ENCODE data around the gene DOCK11. TPM values are rescaled to one million over a fixed set of nuclear protein-coding genes. Genes with fewer than 3 reads are reported as not detected.

DOCK11 gene
- total and polyA plus RNA-seq, 9 of the 15 experiments (the other 6 are each of a cell fraction or from before 2014, with no cell fraction given) = 41.8 to 77.8 (median 50.9) TPM

DNA sequence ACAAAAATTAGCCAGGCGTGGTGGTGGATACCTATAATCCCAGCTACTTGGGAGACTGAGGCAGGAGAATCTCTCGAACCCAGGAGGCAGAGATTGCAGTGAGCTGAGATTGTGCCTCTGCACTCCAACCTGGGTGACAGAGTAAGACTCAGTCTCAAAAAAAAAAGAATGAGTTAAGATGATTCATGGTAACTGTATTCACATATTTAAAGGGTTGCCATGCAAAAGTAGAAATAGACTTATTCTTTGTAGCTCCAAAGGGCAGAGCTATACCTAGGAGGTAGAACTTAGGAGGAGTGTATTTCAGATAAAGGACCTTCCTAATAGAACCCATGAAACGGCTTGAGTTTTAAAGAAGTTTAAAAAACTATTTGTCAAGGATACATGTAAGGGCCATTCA lies 127.4 kb downstream of the DOCK11 start:
- Histone ChIP-seq H4K20me1 (replicated peaks; ENCODE audit: control insufficient read depth, insufficient read depth, low read length) (no peaks in the 10 kb centered on the region), H3K9me1 (ENCODE audit: control insufficient read depth, insufficient read depth, low read length) (no peaks in the 10 kb centered on the region), H3K27ac (ENCODE audit: extremely low read depth, low read depth, low read length) (no peak overlapping the region), H3K4me1 (replicated peaks in 1 of 2; ENCODE audit: control insufficient read depth in 2 of 2, insufficient read depth in 2 of 2, low read length in 2 of 2) (no peaks in the 10 kb centered on the region), H3K9ac (ENCODE audit: insufficient read depth in 1 of 2, low read depth in 2 of 2, low read length in 2 of 2) (no peak overlapping the region), H2AFZ (ENCODE audit: low read depth, low read length) (no peak overlapping the region), H3K27me3 (ENCODE audit: control insufficient read depth in 2 of 2, insufficient read depth in 2 of 2, low read length in 2 of 2) (no peaks in the 10 kb centered on the region), H3K4me3 (no peak overlapping the region), H3K9me3 (replicated peaks; ENCODE audit: control insufficient read depth, insufficient read depth, low read depth, low read length) (no peaks in the 10 kb centered on the region), H3K36me3 (ENCODE audit: control insufficient read depth, insufficient read depth, low read length) (peaks cover 59% of the 10 kb centered on the region; the same call in 2 of the 3 replicates), H3K4me2 (ENCODE audit: insufficient read depth, low read length) (no peak overlapping the region), H3K79me2 (ENCODE audit: control insufficient read depth, insufficient read depth, low read length) (no peaks in the 10 kb centered on the region)
- DNase-seq (ENCODE audit: extremely low read depth in 1 of 4, low spot score in 3 of 4) (no peak), FAIRE-seq (peak; percentile 40), ATAC-seq (no peak)
- ChIA-PET POLR2A (interaction anchor here (1.3 to 1.7 kb wide), 2 partner anchors 9 to 11 kb away, joined by 3 to 4 read pairs; no protein-coding TSS in a partner anchor), CTCF (ENCODE audit: low intra/inter-chr PET ratio) (no interaction called here)
- 89% methylated on average over 2 of the region's 3 CpGs for WGBS (ENCODE audit: insufficient coverage, low coverage, missing lambda C conversion rate)
- no peak for TF ChIP-seq CHD2 (IDR thresholded peaks at IDR 0.05; ENCODE audit: low read depth, low read length)
- no peak for TF ChIP-seq ZNF830 (CRISPR knock-in tag; IDR thresholded peaks at IDR 0.05)
- TF ChIP-seq, protein P1, sequence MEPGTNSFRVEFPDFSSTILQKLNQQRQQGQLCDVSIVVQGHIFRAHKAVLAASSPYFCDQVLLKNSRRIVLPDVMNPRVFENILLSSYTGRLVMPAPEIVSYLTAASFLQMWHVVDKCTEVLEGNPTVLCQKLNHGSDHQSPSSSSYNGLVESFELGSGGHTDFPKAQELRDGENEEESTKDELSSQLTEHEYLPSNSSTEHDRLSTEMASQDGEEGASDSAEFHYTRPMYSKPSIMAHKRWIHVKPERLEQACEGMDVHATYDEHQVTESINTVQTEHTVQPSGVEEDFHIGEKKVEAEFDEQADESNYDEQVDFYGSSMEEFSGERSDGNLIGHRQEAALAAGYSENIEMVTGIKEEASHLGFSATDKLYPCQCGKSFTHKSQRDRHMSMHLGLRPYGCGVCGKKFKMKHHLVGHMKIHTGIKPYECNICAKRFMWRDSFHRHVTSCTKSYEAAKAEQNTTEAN (CRISPR knock-in tag; IDR thresholded peaks at IDR 0.05) = no peak
- TF ChIP-seq MYC (IDR thresholded peaks at IDR 0.05; ENCODE audit: low read depth, low read length) = no peak
- no peak for TF ChIP-seq MYC (CRISPR knock-in tag; IDR thresholded peaks at IDR 0.05; ENCODE audit: borderline replicate concordance, low read depth)
- no peak for TF ChIP-seq ERF (CRISPR knock-in tag; IDR thresholded peaks at IDR 0.05)
- in situ Hi-C loops (cut with MboI) = no loop called here
- BruUV-seq (replicated peaks) = no TSS peak
- intact Hi-C loops (cut with micrococcal nuclease) = no loop called here
